Measurements from ENCODE around the gene BOLA3.

DNA sequence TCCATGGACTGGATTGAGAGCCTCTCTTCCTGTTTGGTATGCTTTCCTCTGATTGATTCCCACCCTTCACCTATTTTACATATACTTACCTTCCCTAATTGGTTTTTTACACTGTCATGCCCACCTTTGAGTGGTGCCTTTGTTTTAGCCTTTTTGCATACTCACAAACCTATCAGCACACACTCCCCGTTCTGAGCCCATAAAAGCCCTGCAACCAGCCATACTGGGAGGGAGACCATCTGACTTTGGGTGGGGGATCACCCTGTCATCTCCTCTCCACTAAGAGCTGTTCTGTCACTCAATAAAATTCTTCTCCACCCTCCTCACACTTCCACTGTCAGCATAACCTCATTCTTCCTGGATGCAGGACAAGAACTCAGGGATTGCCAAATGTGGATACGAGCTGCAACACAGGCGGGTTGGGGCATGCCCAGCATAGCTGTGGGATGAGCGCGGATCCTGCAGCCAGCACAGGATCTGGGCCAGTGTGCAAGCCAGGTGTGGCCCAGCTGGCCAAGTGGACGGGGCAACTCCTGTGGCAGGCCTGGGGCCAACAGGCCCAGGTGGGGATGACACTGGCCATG is 40.4 kb upstream of the BOLA3 start:
- TF ChIP-seq, protein P1, sequence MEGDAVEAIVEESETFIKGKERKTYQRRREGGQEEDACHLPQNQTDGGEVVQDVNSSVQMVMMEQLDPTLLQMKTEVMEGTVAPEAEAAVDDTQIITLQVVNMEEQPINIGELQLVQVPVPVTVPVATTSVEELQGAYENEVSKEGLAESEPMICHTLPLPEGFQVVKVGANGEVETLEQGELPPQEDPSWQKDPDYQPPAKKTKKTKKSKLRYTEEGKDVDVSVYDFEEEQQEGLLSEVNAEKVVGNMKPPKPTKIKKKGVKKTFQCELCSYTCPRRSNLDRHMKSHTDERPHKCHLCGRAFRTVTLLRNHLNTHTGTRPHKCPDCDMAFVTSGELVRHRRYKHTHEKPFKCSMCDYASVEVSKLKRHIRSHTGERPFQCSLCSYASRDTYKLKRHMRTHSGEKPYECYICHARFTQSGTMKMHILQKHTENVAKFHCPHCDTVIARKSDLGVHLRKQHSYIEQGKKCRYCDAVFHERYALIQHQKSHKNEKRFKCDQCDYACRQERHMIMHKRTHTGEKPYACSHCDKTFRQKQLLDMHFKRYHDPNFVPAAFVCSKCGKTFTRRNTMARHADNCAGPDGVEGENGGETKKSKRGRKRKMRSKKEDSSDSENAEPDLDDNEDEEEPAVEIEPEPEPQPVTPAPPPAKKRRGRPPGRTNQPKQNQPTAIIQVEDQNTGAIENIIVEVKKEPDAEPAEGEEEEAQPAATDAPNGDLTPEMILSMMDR (IDR thresholded peaks at IDR 0.05), result no peak
- no peak for TF ChIP-seq POLR2A (IDR thresholded peaks at IDR 0.05)

All from transverse colon (tissue), 3 donors.